Gastrocnemius medialis (tissue), 4 donors: ENCODE data around the gene ABTB1. TPM values are rescaled to one million over a fixed set of nuclear protein-coding genes. Genes with fewer than 3 reads are reported as not detected.

Experiments used
- ATAC-seq, 2 donors: fragments of 150-250 bp; one replicate each; pipeline ENCODE4 v1.9.1; 2016
- DNase-seq, 2 donors: peaks; one replicate each; pipeline ENCODE4 v3.0.0-alpha.2; 2019
- H3K27ac ChIP-seq, 4 donors: fragments of 200-600 bp; sonication (generic); 1 replicate in 1 of 4; 2 replicates in 3 of 4; pipeline ENCODE4 v1.5.1; 2016 to 2018; ENCODE audit warnings: mild to moderate bottlenecking in 2 of 4, moderate library complexity in 1 of 4
- H3K27me3 ChIP-seq, 3 donors: fragments of 200-600 bp; sonication (generic) in 2 of 3; 1 replicate in 1 of 3; 2 replicates in 2 of 3; pipeline versions ENCODE4 v1.5.1 to v1.6.0; 2016 to 2019; ENCODE audit warnings: mild to moderate bottlenecking in 1 of 3, moderate library complexity in 1 of 3
- H3K36me3 ChIP-seq, 2 donors: fragments of 200-600 bp; sonication (generic) in 1 of 2; one replicate each; pipeline ENCODE4 v1.5.1; 2017 to 2018
- H3K4me1 ChIP-seq, 2 donors: fragments of 200-600 bp; sonication (generic) in 1 of 2; one replicate each; pipeline ENCODE4 v1.5.1; 2016 to 2017; ENCODE audit warnings: mild to moderate bottlenecking in 2 of 2
- H3K4me3 ChIP-seq, 4 donors: fragments of 200-600 bp; sonication (generic) in 3 of 4; 1 replicate in 1 of 4; 2 replicates in 3 of 4; pipeline ENCODE4 v1.5.1; 2016 to 2019; ENCODE audit warnings: mild to moderate bottlenecking in 2 of 4
- H3K9me3 ChIP-seq, 3 donors: fragments of 200-600 bp; sonication (generic) in 2 of 3; 1 replicate in 1 of 3; 2 replicates in 2 of 3; pipeline ENCODE4 v1.5.1; 2016 to 2019
- CTCF ChIP-seq, 5 experiments: fragments of 450-650 bp in 3 of 5; fragments of 200-600 bp in 2 of 5; sonication (generic) in 2 of 5; IDR thresholded peaks in 4 of 5; conservative IDR thresholded peaks in 1 of 5; 1 replicate in 4 of 5; 2 replicates in 1 of 5; pipeline ENCODE4 v1.5.1; 2016 to 2019; ENCODE audit warnings: antibody characterized with exemption in 5 of 5, mild to moderate bottlenecking in 3 of 5, moderate library complexity in 3 of 5
- POLR2A ChIP-seq, 2 donors: fragments of 450-650 bp; IDR thresholded peaks; one replicate each; pipeline ENCODE4 v1.6.1; 2017; ENCODE audit warnings: antibody characterized with exemption in 2 of 2, mild to moderate bottlenecking in 2 of 2, moderate library complexity in 2 of 2
- in situ Hi-C, 4 donors: fragments of 200-750 bp; cut with MboI; loops; one replicate each; pipeline versions ENCODE4 v1.15.0 to v1.8.0; 2017; ENCODE audit warnings: low sequenced_read_pairs in 4 of 4
- intact Hi-C: fragments of 100-400 bp; cut with DNase I; formaldehyde crosslinking; loops from one replicate; pipeline ENCODE4 v1.15.1; 2023; ENCODE audit warnings: low total_unique reads
- total RNA-seq, 4 donors: library from RNA; depleted of rRNA; stranded (reverse); fragments of >200 nt; gene quantifications; one replicate each; pipeline versions ENCODE4 v1.1.0 to v1.2.3, GENCODE V29; 2016

ABTB1 gene
- total RNA-seq, 4 donors from 2014 or later, result 22.9 to 37.5 (median 30.1) TPM

GRCh38 chr3:127634653-127635052 lies 38.1 kb upstream of the ABTB1 start:
- Histone ChIP-seq H3K4me1 (peaks cover 3 to 4% of the 10 kb centered on the region in 2 donors), H3K27me3 (no peaks in the 10 kb centered on the region), H3K27ac (no peak overlapping the region), H3K4me3 (no peak overlapping the region), H3K9me3 (no peaks in the 10 kb centered on the region), H3K36me3 (no peaks in the 10 kb centered on the region)
- in situ Hi-C loops (no loop called here), intact Hi-C loops (no loop called here)
- TF ChIP-seq CTCF (IDR thresholded peaks at IDR 0.05 in 4 of 5, conservative IDR thresholded peaks at IDR 0.05 in 1 of 5) (no peak), POLR2A (IDR thresholded peaks at IDR 0.05) (no peak)
- ATAC-seq, result no peak
- no peak for DNase-seq

GRCh38 chr3:127637546-127637945 lies 35.2 kb upstream of the ABTB1 start:
- no peak for TF ChIP-seq POLR2A (IDR thresholded peaks at IDR 0.05)
- no peak for TF ChIP-seq CTCF (IDR thresholded peaks at IDR 0.05 in 4 of 5, conservative IDR thresholded peaks at IDR 0.05 in 1 of 5)
- no peaks in the 10 kb centered on the region for H3K4me1 ChIP-seq
- in situ Hi-C loops, result no loop called here

GRCh38 chr3:127637971-127638370 lies 34.8 kb upstream of the ABTB1 start:
- Histone ChIP-seq H3K27ac (no peak overlapping the region), H3K36me3 (no peaks in the 10 kb centered on the region), H3K9me3 (no peaks in the 10 kb centered on the region), H3K4me1 (no peaks in the 10 kb centered on the region), H3K4me3 (no peak overlapping the region), H3K27me3 (no peaks in the 10 kb centered on the region)
- DNase-seq, result no peak
- no peak for TF ChIP-seq CTCF (IDR thresholded peaks at IDR 0.05 in 4 of 5, conservative IDR thresholded peaks at IDR 0.05 in 1 of 5)
- TF ChIP-seq POLR2A (IDR thresholded peaks at IDR 0.05), result no peak
- ATAC-seq, result no peak
- in situ Hi-C loops, result no loop called here
- intact Hi-C loops, result no loop called here

More at GRCh38 chr3:127637546-127637945, 35.2 kb upstream of the ABTB1 start:
- H3K36me3 ChIP-seq, result no peaks in the 10 kb centered on the region
- H3K9me3 ChIP-seq, result no peaks in the 10 kb centered on the region
- DNase-seq (no peak), ATAC-seq (no peak)
- intact Hi-C loops, result no loop called here
- no peak overlapping the region for H3K27ac ChIP-seq
- H3K27me3 ChIP-seq, result no peaks in the 10 kb centered on the region
- H3K4me3 ChIP-seq, result no peak overlapping the region

GRCh38 chr3:127639173-127640041 lies 33.3 kb upstream of the ABTB1 start:
- intact Hi-C loops, result no loop called here
- Histone ChIP-seq H3K9me3 (no peaks in the 10 kb centered on the region), H3K36me3 (no peaks in the 10 kb centered on the region), H3K27ac (no peak overlapping the region), H3K27me3 (no peaks in the 10 kb centered on the region), H3K4me3 (no peak overlapping the region), H3K4me1 (no peaks in the 10 kb centered on the region)
- TF ChIP-seq POLR2A (IDR thresholded peaks at IDR 0.05) (no peak), CTCF (IDR thresholded peaks at IDR 0.05 in 4 of 5, conservative IDR thresholded peaks at IDR 0.05 in 1 of 5) (no peak)
- in situ Hi-C loops, result loop anchor here in 2 of 4 donors (10.0 kb wide), 2 partner anchors 325 to 335 kb away; no protein-coding TSS in a partner anchor
- ATAC-seq (no peak), DNase-seq (no peak)
